Mesodermal cell (in vitro differentiated cells): Measurements from ENCODE around the gene HES2.
"Not testable (repeated sequence)": the region's sequence is repeated elsewhere in the genome, so short reads cannot be mapped to it uniquely, and the experiment has no call there.

Experiments
- H3K27ac ChIP-seq: 2 replicates; pipeline ENCODE4 v1.7.0; 2013; ENCODE audit warnings: mild to moderate bottlenecking, low read depth, low read length, moderate library complexity; ENCODE audit not compliant: severe bottlenecking
- H3K36me3 ChIP-seq: 2 replicates; pipeline ENCODE4 v1.7.1; 2013; ENCODE audit warnings: mild to moderate bottlenecking, low read length, moderate library complexity; ENCODE audit not compliant: control insufficient read depth, insufficient read depth
- H3K4me1 ChIP-seq: one replicate; pipeline ENCODE4 v1.7.1; 2013; ENCODE audit warnings: mild to moderate bottlenecking, low read length; ENCODE audit not compliant: insufficient read depth, control insufficient read depth, poor library complexity, severe bottlenecking
- H3K4me3 ChIP-seq: 2 replicates; pipeline ENCODE4 v1.7.0; 2013; ENCODE audit warnings: low read length, control low read depth, mild to moderate bottlenecking; ENCODE audit not compliant: insufficient read depth, poor library complexity, severe bottlenecking; ENCODE audit errors: extremely low read depth
- H3K9me3 ChIP-seq: 2 replicates; pipeline ENCODE4 v1.7.1; 2013; ENCODE audit warnings: mild to moderate bottlenecking, low read length, moderate library complexity; ENCODE audit not compliant: control insufficient read depth
- WGBS, 2 experiments: methylation state at CpG; one replicate each; pipeline ENCODE4 v1.1.5; 2013; ENCODE audit warnings: missing lambda C conversion rate in 2 of 2; ENCODE audit not compliant: insufficient coverage in 2 of 2; 5-methylcytosine and 5-hydroxymethylcytosine counted together

Gene HES2

GRCh38 chr1:6453895-6454855 is 34.5 kb upstream of the HES2 start:
- not testable (repeated sequence) for H3K36me3 ChIP-seq, H3K27ac ChIP-seq, H3K9me3 ChIP-seq, H3K4me1 ChIP-seq
- peak overlapping the region; percentile 11 for H3K4me3 ChIP-seq
- 26 to 33% methylated on average over 62 to 69 of the region's 85 CpGs for WGBS, 2 experiments

- H3K36me3 ChIP-seq, result no peaks in the 10 kb centered on the region
- 78 to 96% methylated on average over 6 of the region's 6 CpGs for WGBS, 2 experiments
- H3K9me3 ChIP-seq, result no peaks in the 10 kb centered on the region
- no peak overlapping the region for H3K27ac ChIP-seq
- peaks cover 8% of the 10 kb centered on the region for H3K4me1 ChIP-seq
- H3K4me3 ChIP-seq, result no peak overlapping the region
These were observed 31.2 kb upstream of the HES2 start for GRCh38 chr1:6450943-6451373.

- H3K36me3 ChIP-seq, H3K4me1 ChIP-seq: not testable (repeated sequence)
- WGBS, 2 experiments, result 65 to 66% methylated on average over 5 to 6 of the region's 10 CpGs
These were observed 30.8 kb upstream of the HES2 start for GRCh38 chr1:6450486-6450885.

DNA sequence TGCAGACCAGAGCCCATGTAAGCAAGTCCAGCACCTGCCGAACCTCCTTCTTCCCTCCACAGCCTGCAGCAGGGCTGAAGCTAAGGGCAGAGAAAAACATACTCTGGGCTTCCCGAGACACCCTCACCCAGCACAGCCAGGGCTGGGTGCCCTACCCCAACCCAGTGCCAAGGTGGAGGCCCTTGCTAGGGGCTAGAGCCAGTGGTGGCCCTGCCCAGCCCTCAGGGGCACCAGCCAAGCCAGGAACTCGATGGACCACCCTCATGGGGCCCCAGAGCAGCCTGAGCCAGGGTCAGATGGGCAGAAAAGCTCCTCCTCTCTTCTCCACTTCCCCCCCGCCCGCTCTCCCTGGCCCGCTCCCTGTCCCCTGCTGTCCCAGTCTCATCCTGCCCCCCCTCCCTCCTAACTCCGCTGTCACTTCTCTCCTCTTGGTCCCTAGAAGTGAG is 30.3 kb upstream of the HES2 start:
- Histone ChIP-seq H3K27ac (no peak overlapping the region), H3K36me3 (no peaks in the 10 kb centered on the region), H3K4me1 (peaks cover 8% of the 10 kb centered on the region), H3K4me3 (no peak overlapping the region), H3K9me3 (no peaks in the 10 kb centered on the region)
- WGBS, 2 experiments, result 72 to 93% methylated on average over 2 of the region's 7 CpGs

More at GRCh38 chr1:6450486-6450885, 30.8 kb upstream of the HES2 start:
- H3K4me3 ChIP-seq, H3K9me3 ChIP-seq, H3K27ac ChIP-seq: not testable (repeated sequence)

DNA sequence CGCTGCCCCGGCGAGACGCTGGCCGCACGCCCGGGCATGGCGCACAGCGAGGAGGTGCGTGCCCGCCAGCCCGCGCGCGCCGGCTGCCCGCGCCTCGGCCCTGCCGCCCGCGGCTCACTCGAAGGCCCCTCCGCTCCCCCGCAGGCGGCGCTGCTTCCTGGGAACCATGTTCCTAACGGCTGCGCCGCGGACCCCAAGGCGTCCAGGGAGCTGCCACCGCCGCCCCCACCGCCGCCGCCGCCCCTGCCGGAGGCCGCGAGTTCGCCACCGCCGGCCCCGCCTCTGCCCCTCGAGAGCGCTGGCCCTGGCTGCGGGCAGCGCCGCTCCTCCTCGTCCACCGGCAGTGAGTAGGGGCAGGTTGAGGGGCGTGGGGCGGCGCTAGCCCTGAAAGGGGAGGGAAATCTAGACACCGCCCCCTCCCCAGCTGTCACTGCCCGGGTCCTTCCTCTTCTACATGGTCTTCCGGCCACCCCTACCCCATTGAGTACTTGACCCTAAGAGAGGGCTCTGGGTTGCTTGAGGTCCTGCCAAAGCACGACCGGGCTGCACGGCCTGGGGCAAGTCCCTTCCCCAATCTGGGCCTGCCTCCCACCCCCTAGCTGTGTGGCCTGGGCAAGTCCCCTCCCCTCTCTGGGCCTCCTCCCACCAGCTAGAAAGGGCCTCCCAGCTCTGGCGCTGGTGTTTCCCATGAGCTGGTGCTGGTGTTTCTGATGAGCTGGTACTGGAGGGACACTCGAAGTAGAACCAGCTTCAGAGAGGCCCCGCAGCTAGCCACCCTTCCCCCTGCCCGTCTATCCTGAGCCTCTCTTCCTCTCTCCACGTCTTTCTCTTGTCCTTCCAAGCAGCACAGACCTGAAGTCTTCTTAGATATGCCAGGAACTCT is 29.3 kb upstream of the HES2 start:
- H3K4me3 ChIP-seq, result peak overlapping the region; percentile 5
- peaks cover 5% of the 10 kb centered on the region for H3K4me1 ChIP-seq
- no peaks in the 10 kb centered on the region for H3K9me3 ChIP-seq
- whole genome bisulfite sequencing, 2 experiments, result 8 to 14% methylated on average over 16 to 24 of the region's 66 CpGs
- H3K27ac ChIP-seq, result no peak overlapping the region
- H3K36me3 ChIP-seq, result no peaks in the 10 kb centered on the region

- H3K27ac ChIP-seq, result no peak overlapping the region
- 2 to 3% methylated on average over 52 to 55 of the region's 68 CpGs for WGBS, 2 experiments
- peak overlapping the region; percentile 21 for H3K4me3 ChIP-seq
- no peaks in the 10 kb centered on the region for H3K36me3 ChIP-seq
- H3K4me1 ChIP-seq, result peaks cover 5% of the 10 kb centered on the region
- H3K9me3 ChIP-seq, result no peaks in the 10 kb centered on the region
These were observed 28.4 kb upstream of the HES2 start for GRCh38 chr1:6447818-6448748.

GRCh38 chr1:6447016-6447817 is 27.5 kb upstream of the HES2 start:
- Histone ChIP-seq H3K4me3 (peak overlapping the region; percentile 21), H3K36me3 (no peaks in the 10 kb centered on the region), H3K9me3 (no peaks in the 10 kb centered on the region), H3K4me1 (peaks cover 5% of the 10 kb centered on the region), H3K27ac (no peak overlapping the region)
- 2% methylated on average over 49 to 51 of the region's 67 CpGs for WGBS, 2 experiments

DNA sequence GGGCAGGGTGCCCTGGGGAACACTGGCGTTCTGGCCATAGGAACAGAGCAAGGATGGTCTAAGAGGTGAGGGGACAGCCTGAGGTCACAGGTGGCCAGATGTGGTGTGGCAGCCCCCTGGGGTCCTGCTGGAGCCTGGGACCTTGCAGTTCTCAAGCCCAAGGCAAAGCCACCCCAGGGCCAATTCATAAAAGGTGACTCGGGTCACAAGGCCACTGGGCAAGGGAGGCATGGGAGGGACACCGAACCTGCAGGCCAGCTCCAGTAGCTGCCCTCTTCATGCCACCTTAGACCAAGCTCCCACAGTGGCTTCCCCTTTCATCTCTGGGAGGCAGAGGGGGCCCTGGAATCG is 26.9 kb upstream of the HES2 start:
- no peaks in the 10 kb centered on the region for H3K36me3 ChIP-seq
- H3K27ac ChIP-seq, result no peak overlapping the region
- no peaks in the 10 kb centered on the region for H3K9me3 ChIP-seq
- peaks cover 5% of the 10 kb centered on the region for H3K4me1 ChIP-seq
- H3K4me3 ChIP-seq, result no peak overlapping the region
- WGBS, 2 experiments, result 30 to 64% methylated on average over 2 to 4 of the region's 4 CpGs

- not testable (repeated sequence) for H3K9me3 ChIP-seq, H3K27ac ChIP-seq, H3K4me3 ChIP-seq, H3K36me3 ChIP-seq, H3K4me1 ChIP-seq
- 80 to 100% methylated on average over 1 to 2 of the region's 4 CpGs for WGBS, 2 experiments
These were observed 26.2 kb upstream of the HES2 start for GRCh38 chr1:6445929-6446328.
